CD4-positive, alpha-beta T cell treated with Interleukin-17A for 4 hours (primary cell): Measurements from ENCODE around the gene UGT1A7.
"Not testable (repeated sequence)": the region's sequence is repeated elsewhere in the genome, so short reads cannot be mapped to it uniquely, and the experiment has no call there.

ENCODE experiments used
- DNase-seq: peaks from one replicate; pipeline ENCODE4 v3.0.0-alpha.2; 2020; ENCODE audit warnings: mixed read lengths

UGT1A7 gene

GRCh38 chr2:233681521-233682099, at the start of gene UGT1A7:
TSS of gene UGT1A7 (plus strand) at chr2:233681901. CDS start at chr2:233681938, 37 bp downstream.
- no peak for DNase-seq

GRCh38 chr2:233636306-233636705, 45.4 kb upstream of the UGT1A7 start, which contains the start of gene UGT1A10:
TSS of gene UGT1A10 (plus strand) at chr2:233636448. CDS start at chr2:233636523, 75 bp downstream.
- DNase-seq = not testable (repeated sequence)

- DNase-seq = no peak
Measured at GRCh38 chr2:233638836-233639235, 42.9 kb upstream of the UGT1A7 start.

- no peak for DNase-seq
Measured at GRCh38 chr2:233639860-233640259, 41.8 kb upstream of the UGT1A7 start.

- DNase-seq = no peak
Measured at GRCh38 chr2:233643128-233643527, 38.6 kb upstream of the UGT1A7 start.

- not testable (repeated sequence) for DNase-seq
Measured at GRCh38 chr2:233646033-233646432, 35.7 kb upstream of the UGT1A7 start.

- no peak for DNase-seq
Measured at GRCh38 chr2:233650981-233651380, 30.7 kb upstream of the UGT1A7 start.

- no peak for DNase-seq
Measured at GRCh38 chr2:233651430-233651829, 30.3 kb upstream of the UGT1A7 start.

- DNase-seq = no peak
Measured at GRCh38 chr2:233654501-233654900, 27.2 kb upstream of the UGT1A7 start.

- DNase-seq = no peak
Measured at GRCh38 chr2:233655043-233655442, 26.7 kb upstream of the UGT1A7 start.

- not testable (repeated sequence) for DNase-seq
Measured at GRCh38 chr2:233655943-233656342, 25.8 kb upstream of the UGT1A7 start.

GRCh38 chr2:233656443-233656842, 25.3 kb upstream of the UGT1A7 start:
- no peak for DNase-seq

- no peak for DNase-seq
Measured at GRCh38 chr2:233658610-233659009, 23.1 kb upstream of the UGT1A7 start.

- no peak for DNase-seq
Measured at GRCh38 chr2:233663911-233664310, 17.8 kb upstream of the UGT1A7 start.

GRCh38 chr2:233668605-233669260, 13.0 kb upstream of the UGT1A7 start:
- no peak for DNase-seq

- DNase-seq = no peak
Measured at GRCh38 chr2:233671290-233672161, 10.2 kb upstream of the UGT1A7 start, which contains the start of gene UGT1A9. TSS of gene UGT1A9 (plus strand) at chr2:233671898. CDS start at chr2:233671935, 37 bp downstream.

GRCh38 chr2:233672886-233673285, 8.8 kb upstream of the UGT1A7 start:
- no peak for DNase-seq

- no peak for DNase-seq
Measured at GRCh38 chr2:233673896-233674295, 7.8 kb upstream of the UGT1A7 start.

- DNase-seq = no peak
Measured at GRCh38 chr2:233674314-233674713, 7.4 kb upstream of the UGT1A7 start.

- no peak for DNase-seq
Measured at GRCh38 chr2:233674995-233675394, 6.7 kb upstream of the UGT1A7 start.

GRCh38 chr2:233676046-233676445, 5.7 kb upstream of the UGT1A7 start:
- DNase-seq = no peak

GRCh38 chr2:233679196-233679595, 2.5 kb upstream of the UGT1A7 start:
- DNase-seq = no peak

GRCh38 chr2:233680361-233681045, 1.2 kb upstream of the UGT1A7 start:
- DNase-seq = no peak
